Measurements from ENCODE around the gene IFITM10.

Gene IFITM10

DNA sequence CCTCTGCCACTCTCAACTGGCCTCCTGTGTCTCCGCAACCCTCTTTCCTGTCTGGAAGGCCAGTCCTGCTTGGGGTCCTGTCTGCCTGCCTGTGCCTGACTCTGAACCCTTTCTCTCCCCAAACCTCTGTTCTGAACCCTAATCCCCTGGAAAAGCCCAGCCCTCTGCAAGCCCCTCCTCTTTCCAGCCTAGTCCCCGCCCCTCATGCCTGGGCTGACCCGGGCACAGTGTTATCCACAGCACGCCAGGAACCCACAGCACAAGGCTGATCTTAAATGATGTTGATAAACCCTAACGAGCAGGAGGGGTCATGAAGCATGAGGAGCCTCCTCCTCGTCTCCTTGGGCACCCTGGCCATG is at the start of gene IFITM10:
IFITM10 (minus strand) TSS at position 115 of the 359 bp plus-strand sequence. CDS start 153 bp downstream, outside the sequence.
- no peak for DNase-seq (ENCODE audit: low read depth, low spot score)
- no peak within 1 kb of the TSS for H3K27ac ChIP-seq

DNA sequence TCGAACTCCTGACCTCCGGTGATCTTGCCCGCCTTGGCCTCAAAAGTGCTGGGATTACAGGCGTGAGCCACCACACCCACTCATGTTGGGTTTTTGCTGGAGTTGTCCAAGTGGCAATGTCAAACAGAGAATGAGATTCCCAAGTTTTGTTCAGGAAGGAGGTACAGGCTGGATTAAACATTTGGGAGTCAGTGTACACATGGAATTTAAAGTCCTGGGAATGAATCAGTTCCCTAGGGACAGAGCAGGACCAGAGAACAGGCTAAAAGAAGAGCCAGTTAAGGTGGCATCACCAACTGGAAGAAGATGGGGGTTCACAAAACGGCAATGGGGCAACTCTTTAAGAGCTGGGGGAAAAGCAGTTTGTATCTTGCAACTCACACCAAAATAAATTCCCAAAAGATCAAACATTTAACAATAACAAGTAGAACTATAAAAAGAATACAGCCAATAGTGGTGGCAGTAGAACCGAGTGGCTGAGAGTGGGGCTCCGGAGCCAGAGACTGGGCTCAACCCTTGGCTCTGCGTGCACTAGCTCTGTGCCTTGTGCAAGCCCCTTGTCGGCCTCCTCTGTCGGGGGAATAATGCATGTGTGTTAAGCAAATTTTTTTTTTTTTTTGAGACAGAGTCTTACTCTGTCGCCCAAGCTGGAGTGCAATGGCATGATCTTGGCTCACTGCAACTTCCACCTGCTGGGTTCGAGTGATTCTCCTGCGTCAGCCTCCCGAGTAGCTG is 47.2 kb upstream of the IFITM10 start:
- no peak for DNase-seq (ENCODE audit: low read depth, low spot score)
- no peak overlapping the region for H3K27ac ChIP-seq

GRCh38 chr11:1796413-1797011 is 46.1 kb upstream of the IFITM10 start:
- H3K27ac ChIP-seq = peak overlapping the region; percentile 23
- DNase-seq (ENCODE audit: low read depth, low spot score) = peak; percentile 49

- no peak for DNase-seq (ENCODE audit: low read depth, low spot score)
- no peak overlapping the region for H3K27ac ChIP-seq
Observed at GRCh38 chr11:1793081-1793480, 42.7 kb upstream of the IFITM10 start.

GRCh38 chr11:1792461-1792860 is 42.1 kb upstream of the IFITM10 start:
- no peak for DNase-seq (ENCODE audit: low read depth, low spot score)
- H3K27ac ChIP-seq = no peak overlapping the region

DNA sequence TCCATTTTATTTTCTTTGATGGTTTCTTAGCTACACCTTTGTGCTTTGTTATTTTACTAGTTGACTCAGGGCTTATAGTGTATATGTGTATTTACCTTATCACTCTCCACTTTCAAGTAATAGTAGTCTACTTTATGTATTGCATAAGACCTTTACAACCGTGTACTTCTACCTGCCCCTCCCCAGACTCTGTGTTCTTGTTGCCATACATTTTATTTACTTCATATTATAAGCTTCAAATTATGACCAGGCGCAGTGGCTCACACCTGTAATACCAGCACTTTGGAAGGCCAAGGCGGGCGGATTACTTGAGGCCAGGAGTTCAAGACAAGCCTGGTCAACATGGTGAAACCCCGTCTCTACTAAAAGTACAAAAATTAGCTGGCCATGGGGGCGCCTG is 41.5 kb upstream of the IFITM10 start:
- no peak for DNase-seq (ENCODE audit: low read depth, low spot score)
- H3K27ac ChIP-seq = no peak overlapping the region

- DNase-seq (ENCODE audit: low read depth, low spot score) = no peak
- H3K27ac ChIP-seq = no peak overlapping the region
Observed at GRCh38 chr11:1786466-1786865, 36.1 kb upstream of the IFITM10 start.

GRCh38 chr11:1785749-1786413 is 35.5 kb upstream of the IFITM10 start:
- no peak overlapping the region for H3K27ac ChIP-seq
- DNase-seq (ENCODE audit: low read depth, low spot score) = no peak

GRCh38 chr11:1784761-1785650 is 34.6 kb upstream of the IFITM10 start:
- no peak overlapping the region for H3K27ac ChIP-seq
- no peak for DNase-seq (ENCODE audit: low read depth, low spot score)

GRCh38 chr11:1783725-1784529 is 33.5 kb upstream of the IFITM10 start:
- H3K27ac ChIP-seq = no peak overlapping the region
- DNase-seq (ENCODE audit: low read depth, low spot score) = no peak

- DNase-seq (ENCODE audit: low read depth, low spot score) = no peak
- no peak overlapping the region for H3K27ac ChIP-seq
Observed at GRCh38 chr11:1782831-1783724, 32.7 kb upstream of the IFITM10 start.

DNA sequence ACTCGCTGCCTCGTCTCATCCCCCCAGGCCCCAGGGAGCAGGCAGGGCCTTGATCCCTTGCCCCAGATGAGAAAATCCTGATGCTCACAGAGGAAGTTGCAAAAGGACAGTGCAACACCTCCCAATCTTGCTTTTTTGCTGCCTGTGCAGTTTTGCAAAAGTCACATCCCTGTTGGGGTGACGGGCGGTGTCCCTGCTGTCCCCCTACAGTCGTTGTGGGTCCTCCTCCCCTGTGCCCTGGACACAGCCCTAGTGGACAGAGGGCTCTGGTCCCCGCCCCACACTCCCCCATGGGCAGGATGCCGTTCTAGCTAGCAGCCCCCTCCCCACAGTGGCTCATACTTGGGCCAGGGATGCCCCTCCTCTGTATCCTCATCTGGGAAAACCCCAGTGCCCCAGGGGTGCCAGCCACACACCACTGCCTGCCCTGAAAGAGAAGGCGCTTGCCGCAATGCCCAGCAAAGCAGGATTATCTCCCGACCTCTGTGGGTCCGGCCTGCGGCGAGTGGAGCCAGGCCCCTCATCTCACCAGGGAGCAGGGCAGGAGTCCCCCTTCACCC is 31.7 kb upstream of the IFITM10 start:
- no peak overlapping the region for H3K27ac ChIP-seq
- DNase-seq (ENCODE audit: low read depth, low spot score) = no peak

- DNase-seq (ENCODE audit: low read depth, low spot score) = no peak
- H3K27ac ChIP-seq = no peak overlapping the region
Observed at GRCh38 chr11:1781593-1781975, 31.2 kb upstream of the IFITM10 start.

- no peak overlapping the region for H3K27ac ChIP-seq
- no peak for DNase-seq (ENCODE audit: low read depth, low spot score)
Observed at GRCh38 chr11:1780700-1781592, 30.6 kb upstream of the IFITM10 start.

DNA sequence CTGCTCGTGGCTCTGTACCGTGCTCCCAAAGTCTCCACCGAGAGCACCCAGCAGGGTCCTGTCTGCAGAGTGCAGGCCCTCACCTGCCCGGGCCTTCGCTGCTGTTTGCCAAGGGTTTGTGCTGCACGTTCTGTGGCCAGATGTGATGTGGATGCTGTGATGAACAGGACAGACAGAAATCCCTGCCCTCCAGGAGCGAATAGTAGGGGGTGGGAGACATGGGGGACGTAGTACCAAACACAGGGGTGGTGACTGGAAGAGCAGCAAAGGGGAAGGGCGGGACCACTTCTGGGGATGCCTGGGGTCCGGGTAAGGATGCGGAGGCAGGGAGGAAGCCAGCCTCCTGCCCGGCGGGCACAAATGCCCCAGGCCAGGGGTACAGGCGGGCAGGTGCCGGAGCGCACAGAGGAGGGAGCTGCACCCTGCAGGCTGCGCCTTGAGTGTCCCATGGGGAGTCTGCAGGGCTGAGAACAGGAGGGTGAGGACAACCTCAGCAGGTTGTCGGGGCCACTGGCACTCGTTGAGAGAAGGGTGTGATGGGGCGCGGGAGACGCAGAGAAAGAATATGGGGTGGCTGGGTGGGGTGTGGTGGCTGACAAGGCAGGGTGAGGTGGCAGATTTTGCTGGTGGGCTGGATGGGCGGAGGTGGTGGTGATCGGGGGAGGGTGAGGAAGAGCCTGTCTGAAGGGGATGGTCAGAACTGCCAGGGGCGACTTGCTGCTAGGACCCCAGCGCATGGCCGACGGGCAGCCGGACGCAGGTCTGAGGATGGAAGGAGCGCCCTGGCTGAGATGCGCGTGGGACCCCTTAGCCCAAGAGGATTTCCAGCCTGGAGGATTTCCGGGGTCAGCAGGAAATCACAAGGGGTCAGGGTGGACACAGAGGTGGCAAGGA is 29.7 kb upstream of the IFITM10 start:
- DNase-seq (ENCODE audit: low read depth, low spot score) = no peak
- no peak overlapping the region for H3K27ac ChIP-seq

DNA sequence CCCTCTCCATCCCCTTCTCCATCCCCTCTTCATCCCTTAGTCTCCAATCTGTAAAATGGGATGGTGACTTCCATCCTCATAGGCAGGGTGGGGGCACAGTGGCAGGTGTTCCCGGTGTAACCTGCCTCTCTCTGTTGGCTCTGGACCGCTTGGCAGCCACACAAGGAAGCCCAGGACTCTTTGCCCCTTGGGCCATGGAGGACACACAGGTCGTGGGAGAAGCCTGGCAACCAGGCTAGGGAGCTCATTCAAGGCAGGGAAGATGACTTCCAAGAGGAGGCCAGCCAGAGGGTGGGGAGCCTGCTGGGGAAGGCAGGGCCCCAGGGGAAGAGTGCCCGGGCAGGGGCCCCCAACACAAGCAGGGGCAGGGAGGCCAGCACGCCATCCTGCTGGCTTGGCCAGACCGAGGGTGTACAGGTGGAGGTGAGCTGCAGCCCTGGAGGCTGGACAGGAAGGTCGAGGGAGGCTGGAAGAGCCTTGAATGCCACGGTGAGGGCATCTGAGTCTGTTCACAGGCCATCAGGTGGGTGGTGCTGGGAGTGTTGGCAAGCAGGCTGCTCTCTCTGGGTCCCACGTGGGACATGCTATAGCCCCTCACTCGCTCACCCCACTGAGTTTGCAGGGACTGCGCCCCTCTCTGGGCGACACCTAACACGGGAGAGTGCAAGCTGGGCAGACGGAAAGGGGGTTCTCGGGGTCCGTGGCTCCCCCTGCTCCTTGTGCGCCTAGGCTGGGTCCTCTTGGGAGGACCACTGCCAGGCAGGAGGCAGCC is 28.8 kb upstream of the IFITM10 start:
- H3K27ac ChIP-seq = no peak overlapping the region
- DNase-seq (ENCODE audit: low read depth, low spot score) = no peak

All from epithelial cell of prostate (primary cell).